Measurements from ENCODE around the gene HP. TPM values are rescaled to one million over a fixed set of nuclear protein-coding genes. Genes with fewer than 3 reads are reported as not detected.
"Not testable (repeated sequence)": the region's sequence is repeated elsewhere in the genome, so short reads cannot be mapped to it uniquely, and the experiment has no call there.

HP gene
- total and polyA plus RNA-seq, 10 of the 15 experiments (the other 5 are each of a cell fraction or from before 2014, with no cell fraction given), result 10.8 TPM; not detected in 9

DNA sequence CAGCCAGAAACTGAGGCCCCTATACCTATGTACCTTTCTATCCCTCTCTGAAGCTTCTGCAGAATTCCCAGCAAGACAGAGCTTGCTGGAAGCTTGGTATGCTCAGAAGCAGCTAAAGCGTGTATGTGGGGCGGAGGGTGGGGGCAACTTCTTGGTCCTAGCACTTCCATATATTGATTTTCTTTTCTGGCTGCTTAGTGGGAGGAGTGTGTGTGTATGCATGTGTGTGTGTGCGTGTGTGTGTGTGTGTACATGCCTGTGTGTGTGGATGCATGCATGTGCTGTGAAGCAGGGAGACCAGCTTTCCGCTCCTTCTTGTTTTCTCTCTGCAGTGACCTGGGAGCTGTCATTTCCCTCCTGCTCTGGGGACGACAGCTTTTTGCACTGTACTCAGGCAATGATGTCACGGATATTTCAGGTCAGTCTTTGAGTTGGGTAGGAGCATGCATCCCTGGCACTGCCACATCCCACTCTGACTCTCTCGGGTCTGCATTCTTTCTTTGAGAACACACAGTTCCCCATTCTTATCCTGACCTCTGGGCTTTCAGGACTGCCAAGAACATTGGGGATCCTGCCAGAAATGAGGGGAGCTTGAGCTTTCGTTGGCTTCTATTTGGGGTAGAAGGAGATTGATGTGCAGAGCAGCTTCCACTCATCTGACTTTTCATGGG is 19.4 kb downstream of the HP start (continued):
- no peak for TF ChIP-seq NR2C2 (IDR thresholded peaks at IDR 0.05; ENCODE audit: borderline replicate concordance, control insufficient read depth, insufficient read length, low read depth)
- no peak for TF ChIP-seq BMI1 (IDR thresholded peaks at IDR 0.05; ENCODE audit: borderline replicate concordance)
- TF ChIP-seq TAF1 (IDR thresholded peaks at IDR 0.05; ENCODE audit: borderline replicate concordance, low read depth, low read length), result no peak
- no peak for TF ChIP-seq MXI1 (IDR thresholded peaks at IDR 0.05; ENCODE audit: low read depth, low read length)
- no peak for TF ChIP-seq ZNF274 (IDR thresholded peaks at IDR 0.05; ENCODE audit: insufficient read depth, insufficient read length)
- no peak for TF ChIP-seq PAX5 (IDR thresholded peaks at IDR 0.05; ENCODE audit: borderline replicate concordance, low read depth, low read length)
- no peak for TF ChIP-seq BRCA1 (IDR thresholded peaks at IDR 0.05; ENCODE audit: low read depth, low read length)

DNA sequence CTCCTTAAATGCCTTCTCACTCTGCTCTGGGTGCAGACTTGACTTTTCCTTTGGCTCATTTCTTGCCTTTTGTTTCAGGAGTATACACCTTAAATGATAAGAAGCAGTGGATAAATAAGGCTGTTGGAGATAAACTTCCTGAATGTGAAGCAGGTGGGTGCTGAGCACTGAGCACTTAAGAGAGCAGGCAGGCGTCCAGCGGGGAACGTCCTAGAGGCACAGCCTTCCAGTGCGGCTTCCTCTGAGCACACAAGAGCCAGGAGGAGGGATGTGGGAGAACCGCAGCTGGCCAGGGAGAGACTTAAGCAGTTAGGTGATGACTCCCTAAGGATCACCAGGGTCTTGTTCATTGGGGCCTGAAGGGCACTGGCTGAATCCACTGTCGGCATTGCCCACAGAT is 20.8 kb downstream of the HP start:
- H3K27ac ChIP-seq (ENCODE audit: control insufficient read depth, insufficient read depth); intact Hi-C loops (cut with micrococcal nuclease; ENCODE audit: unreplicated experiment); H3K4me2 ChIP-seq (ENCODE audit: control insufficient read depth, insufficient read depth); H3K4me1 ChIP-seq (ENCODE audit: control insufficient read depth, insufficient read depth, low read length); H3K9ac ChIP-seq (ENCODE audit: control insufficient read depth, insufficient read depth, low read length); H3K27me3 ChIP-seq (replicated peaks in 1 of 2; ENCODE audit: control insufficient read depth in 2 of 2, insufficient read depth in 2 of 2, low read length in 1 of 2); H4K20me1 ChIP-seq (ENCODE audit: control insufficient read depth, insufficient read depth); H3K4me3 ChIP-seq; ATAC-seq; RAD21 ChIA-PET (ENCODE audit: unreplicated experiment); H3K36me3 ChIP-seq (ENCODE audit: control insufficient read depth in 2 of 2, insufficient read depth in 2 of 2, low read length in 1 of 2); in situ Hi-C loops (cut with MboI); H3K9me3 ChIP-seq (replicated peaks; ENCODE audit: control insufficient read depth, insufficient read depth, low read length); H3K79me2 ChIP-seq (ENCODE audit: control insufficient read depth, insufficient read depth, low read length); H2AFZ ChIP-seq (ENCODE audit: control insufficient read depth, low read depth, low read length); DNase-seq (ENCODE audit: low read depth, low spot score); FAIRE-seq; CTCF ChIA-PET; BruUV-seq (replicated peaks): not testable (repeated sequence)
- ChIA-PET SMC1A (ENCODE audit: uncharacterized antibody, unreplicated experiment) (interaction anchor here (0.6 kb wide), 1 partner anchor 516 kb away, joined by 4 read pairs; no protein-coding TSS in a partner anchor), POLR2A (interaction anchor here (0.7 kb wide), 1 partner anchor 107 kb away, joined by 4 read pairs; no protein-coding TSS in a partner anchor)
- 67% methylated on average over 2 of the region's 6 CpGs for WGBS (ENCODE audit: insufficient coverage, insufficient replicate concordance, low lambda C conversion rate, missing lambda C conversion rate)

DNA sequence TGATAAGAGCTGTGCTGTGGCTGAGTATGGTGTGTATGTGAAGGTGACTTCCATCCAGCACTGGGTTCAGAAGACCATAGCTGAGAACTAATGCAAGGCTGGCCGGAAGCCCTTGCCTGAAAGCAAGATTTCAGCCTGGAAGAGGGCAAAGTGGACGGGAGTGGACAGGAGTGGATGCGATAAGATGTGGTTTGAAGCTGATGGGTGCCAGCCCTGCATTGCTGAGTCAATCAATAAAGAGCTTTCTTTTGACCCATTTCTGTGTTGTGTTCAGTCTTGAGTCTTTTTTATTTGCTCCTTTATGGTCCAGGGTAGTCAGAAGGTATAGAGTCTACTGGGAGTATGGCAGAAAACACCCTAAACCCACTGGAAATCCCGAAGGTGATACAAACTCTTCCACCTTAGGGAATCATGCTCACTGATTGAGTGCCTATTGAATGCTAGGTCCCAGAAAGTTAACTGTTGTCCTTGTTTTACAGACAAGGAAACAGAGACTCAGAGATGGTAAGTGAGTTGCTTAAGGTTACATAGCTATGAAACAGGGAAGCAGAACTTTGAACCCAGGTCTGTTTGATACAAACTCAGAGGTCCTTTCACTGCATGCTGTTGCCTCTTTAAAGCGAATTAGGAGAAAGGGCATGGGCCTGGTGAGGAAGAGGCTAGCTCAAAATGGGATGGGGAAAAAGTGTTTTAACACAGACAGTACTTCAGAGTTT is 22.8 kb downstream of the HP start:
- RAD21 ChIA-PET (ENCODE audit: unreplicated experiment); H3K4me2 ChIP-seq (ENCODE audit: control insufficient read depth, insufficient read depth); H3K27me3 ChIP-seq (replicated peaks in 1 of 2; ENCODE audit: control insufficient read depth in 2 of 2, insufficient read depth in 2 of 2, low read length in 1 of 2); BruUV-seq (replicated peaks); DNase-seq (ENCODE audit: low read depth, low spot score); H3K4me1 ChIP-seq (ENCODE audit: control insufficient read depth, insufficient read depth, low read length); H3K9me3 ChIP-seq (replicated peaks; ENCODE audit: control insufficient read depth, insufficient read depth, low read length); intact Hi-C loops (cut with micrococcal nuclease; ENCODE audit: unreplicated experiment); H3K79me2 ChIP-seq (ENCODE audit: control insufficient read depth, insufficient read depth, low read length); H4K20me1 ChIP-seq (ENCODE audit: control insufficient read depth, insufficient read depth); ATAC-seq; H3K4me3 ChIP-seq; H3K27ac ChIP-seq (ENCODE audit: control insufficient read depth, insufficient read depth); H2AFZ ChIP-seq (ENCODE audit: control insufficient read depth, low read depth, low read length); H3K9ac ChIP-seq (ENCODE audit: control insufficient read depth, insufficient read depth, low read length); H3K36me3 ChIP-seq (ENCODE audit: control insufficient read depth in 2 of 2, insufficient read depth in 2 of 2, low read length in 1 of 2); FAIRE-seq; in situ Hi-C loops (cut with MboI): not testable (repeated sequence)
- SMC1A ChIA-PET (ENCODE audit: uncharacterized antibody, unreplicated experiment), result interaction anchor here (1.5 kb wide), 1 partner anchor 13 kb away, joined by 3 read pairs; no protein-coding TSS in a partner anchor
- POLR2A ChIA-PET, result interaction anchor here (1.4 kb wide), 1 partner anchor 15 kb away, joined by 5 read pairs; no protein-coding TSS in a partner anchor
- WGBS (ENCODE audit: insufficient coverage, insufficient replicate concordance, low lambda C conversion rate, missing lambda C conversion rate), result 72% methylated on average over 2 of the region's 5 CpGs
- CTCF ChIA-PET, result interaction anchor here (1.4 kb wide), 1 partner anchor 21 kb away, joined by 3 read pairs; no protein-coding TSS in a partner anchor

Measured in GM12878 (cell line).